HG02973 (cell line): Measurements from ENCODE around the gene TWIST2.

ENCODE experiments used
- ATAC-seq: cut with Tn5 transposase; IDR thresholded peaks from one replicate; pipeline ENCODE4 v1.9.1; 2021; ENCODE audit warnings: moderate library complexity; ENCODE audit not compliant: unreplicated experiment

TWIST2 gene

GRCh38 chr2:238903141-238903540 is 55.3 kb downstream of the TWIST2 start:
- ATAC-seq: no peak

GRCh38 chr2:238904177-238904576 is 56.3 kb downstream of the TWIST2 start:
- ATAC-seq: no peak

- ATAC-seq: no peak
Measured at GRCh38 chr2:238904716-238905115, 56.8 kb downstream of the TWIST2 start.

GRCh38 chr2:238905224-238905623 is 57.3 kb downstream of the TWIST2 start:
- no peak for ATAC-seq

- ATAC-seq: no peak
Measured at GRCh38 chr2:238905644-238906043, 57.8 kb downstream of the TWIST2 start.

GRCh38 chr2:238906254-238906935 is 58.5 kb downstream of the TWIST2 start:
- no peak for ATAC-seq

- no peak for ATAC-seq
Measured at GRCh38 chr2:238906936-238907716, 59.2 kb downstream of the TWIST2 start.

GRCh38 chr2:238907717-238908173 is 59.9 kb downstream of the TWIST2 start:
- ATAC-seq: no peak

GRCh38 chr2:238908960-238909951 is 61.4 kb downstream of the TWIST2 start:
- ATAC-seq: no peak

GRCh38 chr2:238910751-238911351 is 63.0 kb downstream of the TWIST2 start:
- no peak for ATAC-seq

GRCh38 chr2:238911376-238912227 is 63.7 kb downstream of the TWIST2 start:
- ATAC-seq: no peak

GRCh38 chr2:238912228-238912915 is 64.5 kb downstream of the TWIST2 start:
- ATAC-seq: no peak

GRCh38 chr2:238912916-238913875 is 65.3 kb downstream of the TWIST2 start:
- ATAC-seq: no peak

GRCh38 chr2:238913931-238914647 is 66.2 kb downstream of the TWIST2 start:
- ATAC-seq: no peak

GRCh38 chr2:238914648-238915015 is 66.7 kb downstream of the TWIST2 start:
- no peak for ATAC-seq

GRCh38 chr2:238915196-238915595 is 67.3 kb downstream of the TWIST2 start:
- no peak for ATAC-seq

- ATAC-seq: no peak
Measured at GRCh38 chr2:238915596-238915995, 67.7 kb downstream of the TWIST2 start.
